ENCODE results near the gene ERC1. TPM values are rescaled to one million over a fixed set of nuclear protein-coding genes. Genes with fewer than 3 reads are reported as not detected.

ERC1 gene
- total RNA-seq, 2 experiments from 2014 or later, result 40.1 to 49.6 TPM

GRCh38 chr12:1525858-1526257 is 534.8 kb downstream of the ERC1 start:
- CTCF ChIA-PET, result interaction anchor here (0.7 to 1.0 kb wide), 2 partner anchors 36 to 88 kb away, joined by 3 read pairs; no protein-coding TSS in a partner anchor

GRCh38 chr12:1527789-1528188 is 536.8 kb downstream of the ERC1 start:
- ATAC-seq (ENCODE audit: poor library complexity) (no peak), DNase-seq (no peak)
- no peak overlapping the region for H3K4me3 Mint-ChIP-seq
- peaks cover 79% of the 10 kb centered on the region for H3K27me3 Mint-ChIP-seq
- H3K9me3 Mint-ChIP-seq, result no peaks in the 10 kb centered on the region
- Histone ChIP-seq H3K9me3 (ENCODE audit: control insufficient read depth in 1 of 2, insufficient read depth in 1 of 2, low read length in 2 of 2) (peaks cover 0 to 11% of the 10 kb centered on the region in 2 experiments), H3K4me3 (ENCODE audit: low read length) (no peak overlapping the region), H3K4me1 (ENCODE audit: insufficient read depth, low read length) (peaks cover 22% of the 10 kb centered on the region), H3K27me3 (ENCODE audit: control insufficient read depth in 1 of 2, insufficient read depth in 2 of 2, low read length in 2 of 2) (peaks cover 50 to 68% of the 10 kb centered on the region in 2 experiments), H3K36me3 (ENCODE audit: insufficient read depth, low read length) (no peaks in the 10 kb centered on the region), H3K27ac (ENCODE audit: low read depth in 1 of 2, low read length in 2 of 2) (no peak overlapping the region)
- intact Hi-C loops (cut with DNase I, micrococcal nuclease), result no loop called here
- POLR2A ChIA-PET, result no interaction called here
- H3K36me3 Mint-ChIP-seq (ENCODE audit: low read depth), result no peaks in the 10 kb centered on the region
- peaks cover 15% of the 10 kb centered on the region for H3K4me1 Mint-ChIP-seq (ENCODE audit: low read depth)
- no peak overlapping the region for H3K27ac Mint-ChIP-seq
- CTCF ChIA-PET, result interaction anchor here (1.4 kb wide), 1 partner anchor 55 kb away, joined by 3 read pairs; no protein-coding TSS in a partner anchor
- no peak for TF ChIP-seq CTCF (IDR thresholded peaks at IDR 0.05)

More at GRCh38 chr12:1525858-1526257, 534.8 kb downstream of the ERC1 start:
- ATAC-seq (ENCODE audit: poor library complexity) (no peak), DNase-seq (no peak)
- Histone ChIP-seq H3K27me3 (ENCODE audit: control insufficient read depth in 1 of 2, insufficient read depth in 2 of 2, low read length in 2 of 2) (peaks cover 33 to 49% of the 10 kb centered on the region in 2 experiments), H3K36me3 (ENCODE audit: insufficient read depth, low read length) (no peaks in the 10 kb centered on the region), H3K9me3 (ENCODE audit: control insufficient read depth in 1 of 2, insufficient read depth in 1 of 2, low read length in 2 of 2) (no peaks in the 10 kb centered on the region), H3K27ac (ENCODE audit: low read depth in 1 of 2, low read length in 2 of 2) (no peak overlapping the region), H3K4me3 (ENCODE audit: low read length) (no peak overlapping the region), H3K4me1 (ENCODE audit: insufficient read depth, low read length) (peaks cover 6% of the 10 kb centered on the region)
- no peaks in the 10 kb centered on the region for H3K36me3 Mint-ChIP-seq (ENCODE audit: low read depth)
- no peak overlapping the region for H3K4me3 Mint-ChIP-seq
- intact Hi-C loops (cut with DNase I, micrococcal nuclease), result no loop called here
- no peaks in the 10 kb centered on the region for H3K9me3 Mint-ChIP-seq
- H3K27me3 Mint-ChIP-seq, result peaks cover 68% of the 10 kb centered on the region
- peaks cover 5% of the 10 kb centered on the region for H3K4me1 Mint-ChIP-seq (ENCODE audit: low read depth)
- POLR2A ChIA-PET, result no interaction called here
- TF ChIP-seq CTCF (IDR thresholded peaks at IDR 0.05), result no peak
- no peak overlapping the region for H3K27ac Mint-ChIP-seq

GRCh38 chr12:1528791-1529190 is 537.8 kb downstream of the ERC1 start:
- H3K36me3 ChIP-seq (ENCODE audit: insufficient read depth, low read length), result no peaks in the 10 kb centered on the region
- DNase-seq (no peak), ATAC-seq (ENCODE audit: poor library complexity) (no peak)
- Mint-ChIP-seq H3K36me3 (ENCODE audit: low read depth) (no peaks in the 10 kb centered on the region), H3K27ac (no peak overlapping the region), H3K9me3 (no peaks in the 10 kb centered on the region), H3K27me3 (peaks cover 84% of the 10 kb centered on the region), H3K4me1 (ENCODE audit: low read depth) (peaks cover 25% of the 10 kb centered on the region), H3K4me3 (peak overlapping the region; percentile 91)
- H3K4me1 ChIP-seq (ENCODE audit: insufficient read depth, low read length), result peaks cover 33% of the 10 kb centered on the region
- no peak overlapping the region for H3K27ac ChIP-seq (ENCODE audit: low read depth in 1 of 2, low read length in 2 of 2)
- H3K27me3 ChIP-seq (ENCODE audit: control insufficient read depth in 1 of 2, insufficient read depth in 2 of 2, low read length in 2 of 2), result peaks cover 49 to 76% of the 10 kb centered on the region in 2 experiments
- intact Hi-C loops (cut with DNase I, micrococcal nuclease), result no loop called here
- ChIA-PET CTCF (interaction anchor here (1.4 kb wide), 1 partner anchor 54 kb away, joined by 3 read pairs; no protein-coding TSS in a partner anchor), POLR2A (no interaction called here)
- no peak overlapping the region for H3K4me3 ChIP-seq (ENCODE audit: low read length)
- H3K9me3 ChIP-seq (ENCODE audit: control insufficient read depth in 1 of 2, insufficient read depth in 1 of 2, low read length in 2 of 2), result peaks cover 0 to 11% of the 10 kb centered on the region in 2 experiments
- TF ChIP-seq CTCF (IDR thresholded peaks at IDR 0.05), result no peak
